ENCODE data around the gene ENC1.
"Not testable (repeated sequence)": the region's sequence is repeated elsewhere in the genome, so short reads cannot be mapped to it uniquely, and the experiment has no call there.

The ENC1 gene

GRCh38 chr5:74640450-74640953, at the start of gene ENC1:
Gene ENC1, minus strand, starts transcription at chr5:74640728. Its CDS starts 4,243 bp downstream, at chr5:74636485.
- peak; percentile 64 for DNase-seq

- DNase-seq, result no peak
Measured at GRCh38 chr5:74686962-74687751, 46.6 kb upstream of the ENC1 start.

- DNase-seq, result no peak
Measured at GRCh38 chr5:74685979-74686631, 45.6 kb upstream of the ENC1 start.

- no peak for DNase-seq
Measured at GRCh38 chr5:74684900-74685851, 44.6 kb upstream of the ENC1 start, which contains the start of gene HEXB. Gene HEXB, plus strand, starts transcription at chr5:74685233. Its CDS starts 28 bp downstream, at chr5:74685261.

- no peak for DNase-seq
Measured at GRCh38 chr5:74679966-74680365, 39.4 kb upstream of the ENC1 start.

- not testable (repeated sequence) for DNase-seq
Measured at GRCh38 chr5:74679300-74679699, 38.8 kb upstream of the ENC1 start.

- DNase-seq, result not testable (repeated sequence)
Measured at GRCh38 chr5:74678123-74678522, 37.6 kb upstream of the ENC1 start.

- DNase-seq, result not testable (repeated sequence)
Measured at GRCh38 chr5:74676466-74676865, 35.9 kb upstream of the ENC1 start.

GRCh38 chr5:74673011-74673790, 32.7 kb upstream of the ENC1 start:
- DNase-seq, result no peak

- DNase-seq, result no peak
Measured at GRCh38 chr5:74672215-74672877, 31.8 kb upstream of the ENC1 start.

- no peak for DNase-seq
Measured at GRCh38 chr5:74670396-74671038, 30.0 kb upstream of the ENC1 start.

- DNase-seq, result no peak
Measured at GRCh38 chr5:74669821-74670220, 29.3 kb upstream of the ENC1 start.

- DNase-seq, result no peak
Measured at GRCh38 chr5:74667396-74667795, 26.9 kb upstream of the ENC1 start.

- no peak for DNase-seq
Measured at GRCh38 chr5:74665816-74666215, 25.3 kb upstream of the ENC1 start.

- no peak for DNase-seq
Measured at GRCh38 chr5:74665273-74665672, 24.7 kb upstream of the ENC1 start.

GRCh38 chr5:74664551-74664950, 24.0 kb upstream of the ENC1 start:
- DNase-seq, result no peak

- DNase-seq, result no peak
Measured at GRCh38 chr5:74660873-74661272, 20.3 kb upstream of the ENC1 start.

GRCh38 chr5:74660140-74660539, 19.6 kb upstream of the ENC1 start:
- DNase-seq, result no peak

GRCh38 chr5:74659172-74659571, 18.6 kb upstream of the ENC1 start:
- no peak for DNase-seq

GRCh38 chr5:74657165-74657564, 16.6 kb upstream of the ENC1 start:
- no peak for DNase-seq

GRCh38 chr5:74655716-74656115, 15.2 kb upstream of the ENC1 start:
- DNase-seq, result no peak
